Activated naive CD8-positive, alpha-beta T cell treated with anti-CD3 and anti-CD28 coated beads for 36 hours (primary cell): ENCODE data around the gene NTN1. TPM values are rescaled to one million over a fixed set of nuclear protein-coding genes. Genes with fewer than 3 reads are reported as not detected.

Source experiments
- DNase-seq: peaks from one replicate; pipeline ENCODE4 v3.0.0; 2021
- H3K27ac Mint-ChIP-seq: one replicate; pipeline ENCODE4 v1.8.0; 2022; ENCODE audit warnings: mild to moderate bottlenecking, moderate library complexity, mixed read lengths
- H3K27me3 Mint-ChIP-seq: one replicate; pipeline ENCODE4 v1.8.0; 2022; ENCODE audit warnings: mild to moderate bottlenecking, mixed read lengths
- H3K36me3 Mint-ChIP-seq: one replicate; pipeline ENCODE4 v1.8.0; 2021; ENCODE audit warnings: mild to moderate bottlenecking, mixed read lengths
- H3K4me1 Mint-ChIP-seq: one replicate; pipeline ENCODE4 v1.8.0; 2021; ENCODE audit warnings: mixed read lengths
- H3K4me3 Mint-ChIP-seq: one replicate; pipeline ENCODE4 v1.8.0; 2022; ENCODE audit warnings: mild to moderate bottlenecking, moderate library complexity, mixed read lengths
- H3K9me3 Mint-ChIP-seq: one replicate; pipeline ENCODE4 v1.8.0; 2022; ENCODE audit warnings: mixed read lengths
- total RNA-seq, 2 experiments: library from RNA; stranded (reverse); gene quantifications; one replicate each; pipeline ENCODE4 v1.2.3, GENCODE V29; 2021

NTN1 gene
- total RNA-seq, 2 experiments from 2014 or later, result 0.43 to 0.54 TPM

- peaks cover 4% of the 10 kb centered on the region for H3K27me3 Mint-ChIP-seq
- peak overlapping the region; percentile 76 for H3K27ac Mint-ChIP-seq
- H3K36me3 Mint-ChIP-seq, result no peaks in the 10 kb centered on the region
- H3K4me1 Mint-ChIP-seq, result peaks cover 14% of the 10 kb centered on the region
- peak; percentile 74 for DNase-seq
- H3K9me3 Mint-ChIP-seq, result no peaks in the 10 kb centered on the region
- H3K4me3 Mint-ChIP-seq, result peak overlapping the region; percentile 75
These were observed 218.7 kb downstream of the NTN1 start for GRCh38 chr17:9239793-9240658.

- Mint-ChIP-seq H3K4me3 (peak overlapping the region; percentile 40), H3K27ac (peak overlapping the region; percentile 20), H3K4me1 (peaks cover 11% of the 10 kb centered on the region), H3K27me3 (peaks cover 4% of the 10 kb centered on the region), H3K36me3 (no peaks in the 10 kb centered on the region), H3K9me3 (no peaks in the 10 kb centered on the region)
- DNase-seq, result no peak
These were observed 219.5 kb downstream of the NTN1 start for GRCh38 chr17:9240659-9241370.

GRCh38 chr17:9241371-9241712 is 220.0 kb downstream of the NTN1 start:
- Mint-ChIP-seq H3K4me3 (no peak overlapping the region), H3K27me3 (peaks cover 4% of the 10 kb centered on the region), H3K27ac (peak overlapping the region; percentile 20), H3K4me1 (peaks cover 11% of the 10 kb centered on the region), H3K9me3 (no peaks in the 10 kb centered on the region), H3K36me3 (no peaks in the 10 kb centered on the region)
- no peak for DNase-seq

DNA sequence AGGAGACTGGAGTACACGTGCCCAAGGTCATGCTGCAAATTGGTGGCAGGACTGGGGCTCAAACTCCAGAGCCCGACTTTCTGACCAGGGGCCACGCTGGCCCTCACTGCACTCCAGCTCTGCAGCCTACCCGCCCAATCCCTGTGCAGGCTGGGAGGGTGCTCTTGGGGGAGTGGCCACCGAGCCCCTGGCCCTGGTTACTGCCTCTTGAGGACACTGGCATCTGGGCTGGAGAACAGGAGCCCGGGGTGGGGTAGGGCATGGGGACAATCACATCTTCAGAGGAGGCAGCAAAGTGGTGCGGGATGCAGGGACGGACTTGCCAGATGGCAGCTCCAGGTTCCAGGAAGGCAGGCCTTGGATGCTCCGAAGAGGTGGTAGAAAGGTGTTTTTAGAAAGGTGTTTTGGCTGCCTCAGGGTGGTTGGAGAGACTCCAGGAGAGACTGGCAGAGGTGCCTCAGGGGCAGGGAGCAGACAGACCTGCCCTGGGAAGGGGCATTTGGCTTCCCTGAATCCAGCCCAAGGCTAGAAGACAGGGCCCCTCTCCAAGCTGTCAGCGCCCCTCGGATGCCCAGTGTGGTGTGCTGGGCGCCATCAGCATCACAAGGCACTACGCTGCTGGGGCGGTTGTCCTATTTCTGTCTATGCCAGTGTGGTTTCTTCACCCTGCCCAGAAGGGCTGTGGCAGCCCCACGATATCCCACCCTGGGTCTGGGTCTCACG is 220.6 kb downstream of the NTN1 start:
- H3K4me1 Mint-ChIP-seq, result peaks cover 11% of the 10 kb centered on the region
- no peak overlapping the region for H3K27ac Mint-ChIP-seq
- H3K4me3 Mint-ChIP-seq, result no peak overlapping the region
- no peaks in the 10 kb centered on the region for H3K36me3 Mint-ChIP-seq
- DNase-seq, result no peak
- H3K27me3 Mint-ChIP-seq, result peaks cover 4% of the 10 kb centered on the region
- H3K9me3 Mint-ChIP-seq, result no peaks in the 10 kb centered on the region

DNA sequence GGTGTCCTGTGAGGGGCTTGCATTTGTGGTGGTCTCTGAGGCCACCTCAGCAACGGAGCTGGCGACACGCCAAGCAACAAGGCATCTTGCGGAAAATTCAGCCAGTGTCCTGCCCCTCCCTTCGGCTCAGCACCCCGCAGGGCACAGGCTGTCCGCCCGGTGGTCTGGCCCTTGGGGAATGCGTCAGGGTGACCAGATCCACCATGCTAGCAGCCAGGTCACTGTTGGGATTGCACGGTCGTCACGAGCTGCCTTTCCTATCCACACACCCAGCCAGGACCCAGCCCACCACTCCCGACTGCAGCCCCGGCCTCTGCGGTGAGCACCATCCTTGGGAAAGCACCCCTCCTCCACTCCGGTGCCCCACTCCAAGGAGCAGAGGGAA is 221.2 kb downstream of the NTN1 start:
- H3K9me3 Mint-ChIP-seq, result no peaks in the 10 kb centered on the region
- DNase-seq, result no peak
- no peak overlapping the region for H3K27ac Mint-ChIP-seq
- peaks cover 4% of the 10 kb centered on the region for H3K27me3 Mint-ChIP-seq
- peaks cover 11% of the 10 kb centered on the region for H3K4me1 Mint-ChIP-seq
- H3K4me3 Mint-ChIP-seq, result no peak overlapping the region
- no peaks in the 10 kb centered on the region for H3K36me3 Mint-ChIP-seq

GRCh38 chr17:9242983-9243382 is 221.7 kb downstream of the NTN1 start:
- H3K27ac Mint-ChIP-seq, result no peak overlapping the region
- no peaks in the 10 kb centered on the region for H3K36me3 Mint-ChIP-seq
- peaks cover 11% of the 10 kb centered on the region for H3K4me1 Mint-ChIP-seq

GRCh38 chr17:9244066-9245052 is 223.0 kb downstream of the NTN1 start:
- Mint-ChIP-seq H3K36me3 (no peaks in the 10 kb centered on the region), H3K27me3 (no peaks in the 10 kb centered on the region), H3K4me3 (no peak overlapping the region), H3K27ac (no peak overlapping the region), H3K4me1 (peaks cover 6% of the 10 kb centered on the region), H3K9me3 (no peaks in the 10 kb centered on the region)
- DNase-seq, result no peak

More at GRCh38 chr17:9242983-9243382, 221.7 kb downstream of the NTN1 start:
- Mint-ChIP-seq H3K4me3 (no peak overlapping the region), H3K27me3 (peaks cover 3% of the 10 kb centered on the region), H3K9me3 (no peaks in the 10 kb centered on the region)
- DNase-seq, result no peak

- H3K4me1 Mint-ChIP-seq, result peaks cover 2% of the 10 kb centered on the region
- DNase-seq, result no peak
These were observed 226.2 kb downstream of the NTN1 start for GRCh38 chr17:9247401-9247938.

GRCh38 chr17:9249245-9249953 is 228.1 kb downstream of the NTN1 start:
- Mint-ChIP-seq H3K27ac (no peak overlapping the region), H3K9me3 (no peaks in the 10 kb centered on the region), H3K4me3 (no peak overlapping the region), H3K4me1 (peaks cover 15% of the 10 kb centered on the region), H3K36me3 (peaks cover 6% of the 10 kb centered on the region), H3K27me3 (no peaks in the 10 kb centered on the region)
- DNase-seq, result no peak

More at GRCh38 chr17:9247401-9247938, 226.2 kb downstream of the NTN1 start:
- H3K27ac Mint-ChIP-seq, result no peak overlapping the region
- H3K27me3 Mint-ChIP-seq, result no peaks in the 10 kb centered on the region
- H3K36me3 Mint-ChIP-seq, result peaks cover 2% of the 10 kb centered on the region
- no peaks in the 10 kb centered on the region for H3K9me3 Mint-ChIP-seq
- H3K4me3 Mint-ChIP-seq, result no peak overlapping the region

DNA sequence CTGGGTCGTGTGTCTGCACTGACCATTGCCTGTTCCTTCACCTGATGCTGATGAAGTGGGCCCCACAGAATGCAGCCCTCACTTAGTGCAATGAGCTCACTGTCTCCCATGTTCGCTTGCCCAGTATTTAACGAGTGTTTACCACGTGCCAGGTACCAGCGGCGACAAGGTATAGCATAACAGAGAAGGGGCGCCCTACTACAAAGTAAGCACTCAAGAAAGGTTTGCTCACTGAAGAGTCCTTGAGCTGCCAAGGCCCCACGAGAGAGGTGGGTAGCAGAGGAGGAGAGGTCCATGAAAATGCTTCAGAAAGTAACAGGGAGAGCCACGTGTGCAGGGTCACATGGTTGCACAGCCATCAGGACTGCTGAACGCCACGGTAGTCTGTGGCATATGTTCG is 230.0 kb downstream of the NTN1 start:
- no peak for DNase-seq
- Mint-ChIP-seq H3K4me3 (no peak overlapping the region), H3K36me3 (peaks cover 6% of the 10 kb centered on the region), H3K4me1 (peaks cover 15% of the 10 kb centered on the region), H3K9me3 (no peaks in the 10 kb centered on the region), H3K27ac (no peak overlapping the region), H3K27me3 (no peaks in the 10 kb centered on the region)

DNA sequence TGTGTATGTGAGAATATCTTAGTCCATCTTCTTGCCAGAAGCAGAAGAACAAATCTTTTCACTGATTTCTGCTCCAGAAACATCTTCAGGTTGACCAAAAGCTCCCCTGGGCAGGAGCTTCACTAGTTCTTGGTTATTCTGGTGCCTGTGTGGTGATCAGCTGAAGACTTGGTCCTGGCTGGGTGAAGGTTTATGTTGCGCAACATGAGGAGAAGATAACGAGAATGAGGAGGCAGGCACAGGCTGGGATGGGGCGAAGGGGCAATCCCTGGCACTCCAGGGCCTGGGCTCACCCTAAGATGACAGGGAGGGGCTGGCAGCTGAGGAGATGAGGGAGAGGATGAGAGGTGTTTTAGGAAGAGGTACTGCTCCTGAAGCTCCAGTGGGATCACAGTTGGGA is 232.0 kb downstream of the NTN1 start:
- Mint-ChIP-seq H3K27me3 (no peaks in the 10 kb centered on the region), H3K36me3 (peaks cover 6% of the 10 kb centered on the region), H3K4me1 (peaks cover 29% of the 10 kb centered on the region), H3K4me3 (no peak overlapping the region), H3K9me3 (no peaks in the 10 kb centered on the region), H3K27ac (no peak overlapping the region)
- no peak for DNase-seq

- H3K9me3 Mint-ChIP-seq, result no peaks in the 10 kb centered on the region
- peaks cover 6% of the 10 kb centered on the region for H3K36me3 Mint-ChIP-seq
- no peaks in the 10 kb centered on the region for H3K27me3 Mint-ChIP-seq
- peaks cover 36% of the 10 kb centered on the region for H3K4me1 Mint-ChIP-seq
- no peak for DNase-seq
- H3K27ac Mint-ChIP-seq, result no peak overlapping the region
- H3K4me3 Mint-ChIP-seq, result no peak overlapping the region
These were observed 233.5 kb downstream of the NTN1 start for GRCh38 chr17:9254841-9255240.

GRCh38 chr17:9255833-9256232 is 234.5 kb downstream of the NTN1 start:
- no peak overlapping the region for H3K27ac Mint-ChIP-seq
- no peaks in the 10 kb centered on the region for H3K9me3 Mint-ChIP-seq
- peaks cover 6% of the 10 kb centered on the region for H3K36me3 Mint-ChIP-seq
- peaks cover 36% of the 10 kb centered on the region for H3K4me1 Mint-ChIP-seq
- no peak overlapping the region for H3K4me3 Mint-ChIP-seq
- DNase-seq, result no peak
- H3K27me3 Mint-ChIP-seq, result no peaks in the 10 kb centered on the region
